HG03095 (cell line): ENCODE results near the gene NDOR1.
"Not testable (repeated sequence)": the region's sequence is repeated elsewhere in the genome, so short reads cannot be mapped to it uniquely, and the experiment has no call there.

Source experiments
- ATAC-seq: cut with Tn5 transposase; IDR thresholded peaks from one replicate; pipeline ENCODE4 v1.9.1; 2021; ENCODE audit warnings: moderate library complexity; ENCODE audit not compliant: unreplicated experiment

The NDOR1 gene

DNA sequence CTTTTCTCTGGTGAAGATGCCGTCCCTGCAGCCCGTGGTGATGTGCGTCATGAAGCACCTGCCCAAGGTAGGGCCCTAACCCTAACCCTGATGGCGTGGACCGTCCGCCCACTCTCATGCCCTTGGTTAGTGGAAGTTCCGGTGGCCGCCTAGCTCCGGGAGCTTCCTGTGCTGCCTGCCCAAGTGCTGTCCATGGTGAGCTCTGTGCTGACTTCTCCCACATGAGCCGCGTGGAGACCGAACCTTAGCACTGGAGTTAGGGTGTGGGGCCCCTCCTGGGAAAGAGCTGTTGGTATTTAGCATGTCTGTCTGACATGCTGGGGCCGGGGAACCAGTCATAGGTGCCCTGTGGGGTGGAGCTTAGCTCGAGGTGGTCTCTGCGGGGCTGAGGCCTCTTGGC lies 50.9 kb downstream of the NDOR1 start:
- no peak for ATAC-seq

DNA sequence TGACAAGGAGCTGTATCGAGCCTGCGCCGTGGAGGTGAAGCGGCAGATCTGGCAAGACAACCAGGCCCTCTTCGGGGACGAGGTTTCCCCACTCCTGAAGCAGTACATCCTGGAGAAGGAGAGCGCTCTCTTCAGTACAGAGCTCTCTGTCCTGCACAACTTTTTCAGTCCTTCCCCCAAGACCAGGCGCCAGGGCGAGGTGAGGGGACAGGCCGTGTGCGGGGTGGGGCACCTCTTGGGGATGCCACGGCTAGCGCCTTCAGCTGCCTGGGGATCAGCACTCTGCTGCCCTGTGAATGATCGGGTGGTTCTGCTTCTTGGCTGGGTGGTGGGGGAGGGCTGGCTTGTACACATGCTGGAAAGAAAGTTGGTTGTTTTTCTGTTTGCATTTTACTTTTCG lies 51.4 kb downstream of the NDOR1 start:
- no peak for ATAC-seq

DNA sequence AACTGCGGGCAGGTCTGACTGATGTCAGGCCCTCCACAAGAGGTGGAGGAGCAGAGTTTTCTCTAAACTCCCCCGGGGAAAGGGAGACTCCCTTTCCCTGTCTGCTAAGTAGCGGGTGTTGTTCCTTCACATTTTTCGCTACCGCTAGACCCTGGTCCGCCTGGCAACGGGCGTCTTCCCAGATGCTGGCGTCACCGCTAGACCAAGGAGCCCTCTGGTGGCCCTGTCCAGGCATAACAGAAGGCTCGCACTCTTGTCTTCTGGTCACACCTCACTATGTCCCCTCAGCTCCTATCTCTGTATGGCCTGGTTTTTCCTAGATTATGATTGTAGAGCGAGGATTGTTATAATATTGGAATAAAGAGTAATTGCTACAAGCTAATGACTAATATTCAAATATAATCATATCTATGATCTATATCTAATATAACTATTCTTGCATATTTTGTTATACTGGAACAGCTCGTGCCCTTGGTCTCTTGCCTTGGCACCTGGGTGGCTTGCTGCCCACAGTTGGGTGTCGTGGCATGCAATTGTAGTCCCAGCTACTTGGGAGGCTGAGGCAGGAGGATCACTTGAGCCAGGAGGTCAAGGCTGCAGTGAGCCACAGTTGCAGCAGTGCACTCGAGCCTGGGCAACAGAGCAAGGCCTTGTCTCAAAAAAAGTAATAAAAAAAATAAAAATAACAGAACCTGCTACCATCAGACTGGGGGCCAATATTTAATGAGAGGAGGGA lies 56.8 kb downstream of the NDOR1 start:
- not testable (repeated sequence) for ATAC-seq

DNA sequence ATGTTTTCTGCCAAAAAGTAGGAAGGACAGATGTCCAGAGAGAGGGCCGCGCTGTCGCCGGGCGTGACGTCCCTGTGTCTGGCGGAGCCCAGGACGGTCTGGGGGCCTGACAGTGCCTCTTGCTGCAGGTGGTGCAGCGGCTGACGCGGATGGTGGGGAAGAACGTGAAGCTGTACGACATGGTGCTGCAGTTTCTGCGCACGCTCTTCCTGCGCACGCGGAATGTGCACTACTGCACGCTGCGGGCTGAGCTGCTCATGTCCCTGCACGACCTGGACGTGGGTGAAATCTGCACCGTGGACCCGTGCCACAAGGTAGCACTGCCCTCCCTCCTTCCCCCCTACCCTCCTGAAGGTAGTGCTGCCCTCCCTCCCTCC lies 57.4 kb downstream of the NDOR1 start:
- ATAC-seq, result no peak

DNA sequence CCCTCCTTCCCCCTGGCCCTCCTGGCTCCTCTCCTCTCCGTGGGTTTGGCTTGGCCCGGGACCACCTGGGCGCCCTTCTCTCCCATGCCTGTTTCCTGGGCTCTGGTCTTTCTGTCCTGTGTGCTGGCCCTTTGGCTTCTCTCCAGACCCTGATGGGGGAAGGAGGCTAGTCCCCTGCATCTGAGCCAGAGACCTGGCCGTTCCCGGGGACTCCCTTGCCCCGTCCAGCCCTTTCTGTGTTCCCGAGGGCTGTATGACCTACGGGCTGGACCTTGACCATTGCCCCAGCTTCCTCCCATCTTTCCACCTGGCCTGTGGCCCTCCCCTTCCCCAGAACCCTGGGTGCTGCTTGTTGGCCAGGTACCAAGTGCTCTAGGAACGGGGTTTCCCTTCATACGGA lies 58.0 kb downstream of the NDOR1 start:
- ATAC-seq, result no peak

DNA sequence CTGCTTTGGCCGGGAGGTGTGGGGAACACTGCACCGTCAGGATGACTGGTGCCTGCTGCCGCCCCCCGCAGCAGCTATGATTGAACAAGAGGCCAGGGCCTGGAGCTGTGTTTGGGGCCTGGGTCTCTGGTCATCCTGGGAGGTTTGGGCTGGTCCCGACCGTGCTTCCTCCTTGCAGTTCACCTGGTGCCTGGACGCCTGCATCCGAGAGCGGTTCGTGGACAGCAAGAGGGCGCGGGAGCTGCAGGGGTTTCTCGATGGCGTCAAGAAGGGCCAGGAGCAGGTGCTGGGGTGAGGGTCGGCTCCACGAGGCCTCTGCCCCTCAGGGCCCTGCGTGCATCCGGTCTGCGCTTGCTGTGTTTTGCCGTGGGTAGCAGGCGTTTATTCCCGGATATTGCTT lies 58.6 kb downstream of the NDOR1 start:
- no peak for ATAC-seq

DNA sequence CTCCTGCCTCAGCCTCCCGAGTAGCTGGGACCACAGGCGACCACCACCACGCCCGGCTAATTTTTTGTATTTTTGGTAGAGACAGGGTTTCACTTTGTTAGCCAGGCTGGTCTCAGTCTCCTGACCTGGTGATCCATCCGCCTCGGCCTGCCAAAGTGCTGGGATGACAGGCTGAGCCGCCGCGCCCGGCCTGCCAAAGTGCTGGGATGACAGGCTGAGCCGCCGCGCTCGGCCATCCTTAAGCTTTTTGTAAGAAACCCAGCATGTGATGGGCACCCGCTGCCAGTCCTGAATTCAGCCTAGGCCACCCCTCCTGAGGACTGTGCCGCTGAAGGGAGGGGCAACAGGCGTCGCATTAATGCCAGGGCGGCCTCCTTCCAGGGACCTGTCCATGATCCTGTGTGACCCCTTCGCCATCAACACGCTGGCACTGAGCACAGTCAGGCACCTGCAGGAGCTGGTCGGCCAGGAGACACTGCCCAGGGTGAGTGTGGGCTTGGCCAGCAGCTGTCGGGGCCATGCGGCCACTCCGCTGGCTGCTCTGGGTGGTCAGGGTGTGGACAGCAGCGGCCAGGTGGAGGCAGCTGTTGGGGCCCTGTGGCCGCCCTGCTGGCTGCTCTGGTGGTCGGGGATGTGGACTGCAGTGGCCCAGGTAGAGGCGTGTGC lies 60.1 kb downstream of the NDOR1 start:
- ATAC-seq, result no peak

DNA sequence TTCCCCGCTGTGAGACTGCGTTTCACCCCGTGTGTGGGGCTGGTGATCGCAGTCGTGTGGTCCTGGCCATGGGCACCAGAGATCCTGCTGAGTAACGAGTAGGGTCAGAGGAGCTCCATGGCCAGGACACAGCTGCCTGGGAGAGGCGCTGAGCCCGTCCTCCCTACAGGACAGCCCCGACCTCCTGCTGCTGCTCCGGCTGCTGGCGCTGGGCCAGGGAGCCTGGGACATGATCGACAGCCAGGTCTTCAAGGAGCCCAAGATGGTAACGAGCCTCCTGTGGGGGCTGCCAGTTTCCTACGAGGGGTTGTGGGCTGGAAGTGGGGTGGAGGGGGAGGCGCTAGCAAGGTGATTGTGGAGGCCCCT lies 60.6 kb downstream of the NDOR1 start:
- no peak for ATAC-seq
